Neural cell (in vitro differentiated cells): ENCODE results near the gene PMPCA. TPM values are rescaled to one million over a fixed set of nuclear protein-coding genes. Genes with fewer than 3 reads are reported as not detected.

ENCODE experiments used
- H2AFZ ChIP-seq: fragments of 200-600, 300-800 bp; sonication (generic), shearing (Covaris generic); 2 replicates; pipeline ENCODE4 v1.6.0; 2014; ENCODE audit warnings: low read depth, mild to moderate bottlenecking, antibody characterized with exemption, low read length, moderate library complexity
- H3F3A ChIP-seq: fragments of 200-600 bp; shearing (Covaris generic); 2 replicates; pipeline ENCODE4 v1.6.1; 2016; ENCODE audit warnings: mild to moderate bottlenecking, moderate library complexity, mixed read lengths, antibody characterized with exemption, low read length; ENCODE audit not compliant: insufficient read depth, poor library complexity, severe bottlenecking
- H3K27ac ChIP-seq: fragments of 200-600, 300-800 bp; sonication (generic), shearing (Covaris generic); 2 replicates; pipeline ENCODE4 v1.5.1; 2014; ENCODE audit warnings: mild to moderate bottlenecking, low read length, moderate library complexity
- H3K27me3 ChIP-seq: fragments of 300-800, 200-600 bp; sonication (generic), shearing (Covaris generic); 2 replicates; pipeline ENCODE4 v1.6.0; 2014; ENCODE audit warnings: mild to moderate bottlenecking, low read depth, low read length, moderate library complexity; ENCODE audit not compliant: insufficient read depth
- H3K36me3 ChIP-seq: fragments of 300-800, 200-600 bp; sonication (generic), shearing (Covaris generic); 2 replicates; pipeline ENCODE4 v1.5.1; 2014; ENCODE audit warnings: mild to moderate bottlenecking, antibody characterized with exemption, low read length, moderate library complexity; ENCODE audit not compliant: insufficient read depth
- H3K4me2 ChIP-seq: fragments of 300-800, 200-600 bp; sonication (generic), shearing (Covaris generic); 2 replicates; pipeline ENCODE4 v1.6.0; 2014; ENCODE audit warnings: mild to moderate bottlenecking, low read length
- H3K4me3 ChIP-seq: fragments of 300-800, 200-600 bp; sonication (generic), shearing (Covaris generic); 2 replicates; pipeline ENCODE4 v1.5.1; 2014; ENCODE audit warnings: mild to moderate bottlenecking, low read length, moderate library complexity
- H3K79me2 ChIP-seq: fragments of 200-600 bp; shearing (Covaris generic); replicated peaks from 2 replicates; pipeline ENCODE4 v1.6.0; 2014; ENCODE audit warnings: mild to moderate bottlenecking, low read length, moderate library complexity; ENCODE audit not compliant: insufficient read depth
- H3K9ac ChIP-seq: fragments of 300-800, 200-600 bp; sonication (generic), shearing (Covaris generic); 2 replicates; pipeline ENCODE4 v1.6.1; 2016; ENCODE audit warnings: mild to moderate bottlenecking, low read length, mixed read lengths
- H3K9me2 ChIP-seq: fragments of 200-600 bp; shearing (Covaris generic); 2 replicates; pipeline ENCODE4 v1.6.1; 2016; ENCODE audit warnings: mild to moderate bottlenecking, low read length, mixed read lengths; ENCODE audit not compliant: insufficient read depth
- H3K9me3 ChIP-seq: fragments of 200-600, 300-800 bp; sonication (generic), shearing (Covaris generic); 2 replicates; pipeline ENCODE4 v1.6.1; 2016; ENCODE audit warnings: mild to moderate bottlenecking, mixed run types, low read length, moderate library complexity, mixed read lengths
- H4K20me1 ChIP-seq: fragments of 200-600 bp; shearing (Covaris generic); 2 replicates; pipeline ENCODE4 v1.6.1; 2016; ENCODE audit warnings: mild to moderate bottlenecking, mixed run types; ENCODE audit not compliant: insufficient read depth
- EP300 ChIP-seq: fragments of 450-650 bp; conservative IDR thresholded peaks from 2 replicates; pipeline ENCODE4 v1.6.1; 2014; ENCODE audit warnings: antibody characterized with exemption, mild to moderate bottlenecking, moderate library complexity; ENCODE audit not compliant: poor library complexity, severe bottlenecking
- EZH2 ChIP-seq: fragments of 200-600, 300-800 bp; shearing (Covaris generic), sonication (generic); IDR thresholded peaks from 2 replicates; pipeline ENCODE4 v1.6.1; 2014; ENCODE audit warnings: antibody characterized with exemption, low read length, borderline replicate concordance, mild to moderate bottlenecking; ENCODE audit not compliant: insufficient read depth, poor library complexity, severe bottlenecking
- MXI1 ChIP-seq: fragments of 450-650 bp; conservative IDR thresholded peaks from 2 replicates; pipeline ENCODE4 v1.6.1; 2014; ENCODE audit warnings: antibody characterized with exemption, mild to moderate bottlenecking; ENCODE audit not compliant: poor library complexity, severe bottlenecking
- POLR2AphosphoS5 ChIP-seq: IDR thresholded peaks from 2 replicates; pipeline ENCODE4 v1.6.1; 2012
- RAD21 ChIP-seq: fragments of 450-650 bp; conservative IDR thresholded peaks from 2 replicates; pipeline ENCODE4 v1.6.1; 2014; ENCODE audit warnings: antibody characterized with exemption, mild to moderate bottlenecking, moderate library complexity
- SMC3 ChIP-seq: fragments of 450-650 bp; conservative IDR thresholded peaks from 2 replicates; pipeline ENCODE4 v1.6.1; 2014; ENCODE audit warnings: antibody characterized with exemption, mild to moderate bottlenecking, moderate library complexity; ENCODE audit not compliant: poor library complexity
- TAF1 ChIP-seq: IDR thresholded peaks from 2 replicates; pipeline ENCODE4 v1.6.1; 2012; ENCODE audit warnings: low read depth
- polyA plus RNA-seq: library from polyadenylated mRNA; depleted of rRNA; stranded (reverse); fragments of >200 nt; gene quantifications from 2 replicates; pipeline ENCODE4 v1.2.3, GENCODE V29; 2014
- TF ChIP-seq, protein P1 (sequence below): fragments of 450-650 bp; IDR thresholded peaks from 2 replicates; pipeline ENCODE4 v1.5.1; 2014; ENCODE audit warnings: antibody characterized with exemption, mild to moderate bottlenecking, moderate library complexity; ENCODE audit not compliant: poor library complexity, severe bottlenecking
- TF ChIP-seq, protein P2 (sequence below): IDR thresholded peaks from 2 replicates; pipeline ENCODE4 v1.6.1; 2012; ENCODE audit warnings: borderline replicate concordance

Gene PMPCA
- polyA plus RNA-seq, 1 donor from 2014 or later: 61.3 TPM

DNA sequence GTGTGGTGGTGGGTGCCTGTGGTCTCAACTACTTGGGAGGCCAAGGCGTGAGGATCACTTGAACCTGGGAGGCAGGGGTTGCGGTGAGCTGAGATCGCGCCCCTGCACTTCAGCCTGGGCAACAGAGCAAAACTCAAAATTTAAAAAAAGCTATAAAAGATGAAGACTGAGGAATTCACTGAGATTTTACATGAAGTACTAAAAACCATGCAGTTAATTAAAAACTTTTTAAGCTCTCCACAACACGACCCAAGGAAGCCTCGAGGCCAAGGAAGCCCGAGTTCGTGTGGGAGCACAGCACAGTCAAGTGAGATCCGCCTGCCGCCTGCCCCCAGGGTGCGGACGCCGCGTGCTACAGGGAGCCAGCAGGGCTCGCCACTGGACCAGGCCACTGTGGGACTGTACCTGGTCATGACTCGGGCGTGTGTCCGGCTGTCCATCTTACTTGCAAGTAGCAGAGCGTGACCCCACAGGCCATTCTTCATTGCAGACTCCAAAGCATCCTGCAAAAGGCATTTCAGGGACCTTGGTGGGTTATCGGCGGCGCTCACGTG is 50.4 kb downstream of the PMPCA start:
- no peaks in the 10 kb centered on the region for H3K79me2 ChIP-seq
- no peak overlapping the region for H3K27ac ChIP-seq
- H3K4me3 ChIP-seq: no peak overlapping the region
- no peaks in the 10 kb centered on the region for H3F3A ChIP-seq
- no peaks in the 10 kb centered on the region for H4K20me1 ChIP-seq
- H3K36me3 ChIP-seq: no peaks in the 10 kb centered on the region
- H3K9me3 ChIP-seq: no peaks in the 10 kb centered on the region
- H3K9me2 ChIP-seq: no peaks in the 10 kb centered on the region
- no peak overlapping the region for H2AFZ ChIP-seq
- H3K27me3 ChIP-seq: no peaks in the 10 kb centered on the region
- H3K9ac ChIP-seq: no peak overlapping the region
- TF ChIP-seq, protein P1, sequence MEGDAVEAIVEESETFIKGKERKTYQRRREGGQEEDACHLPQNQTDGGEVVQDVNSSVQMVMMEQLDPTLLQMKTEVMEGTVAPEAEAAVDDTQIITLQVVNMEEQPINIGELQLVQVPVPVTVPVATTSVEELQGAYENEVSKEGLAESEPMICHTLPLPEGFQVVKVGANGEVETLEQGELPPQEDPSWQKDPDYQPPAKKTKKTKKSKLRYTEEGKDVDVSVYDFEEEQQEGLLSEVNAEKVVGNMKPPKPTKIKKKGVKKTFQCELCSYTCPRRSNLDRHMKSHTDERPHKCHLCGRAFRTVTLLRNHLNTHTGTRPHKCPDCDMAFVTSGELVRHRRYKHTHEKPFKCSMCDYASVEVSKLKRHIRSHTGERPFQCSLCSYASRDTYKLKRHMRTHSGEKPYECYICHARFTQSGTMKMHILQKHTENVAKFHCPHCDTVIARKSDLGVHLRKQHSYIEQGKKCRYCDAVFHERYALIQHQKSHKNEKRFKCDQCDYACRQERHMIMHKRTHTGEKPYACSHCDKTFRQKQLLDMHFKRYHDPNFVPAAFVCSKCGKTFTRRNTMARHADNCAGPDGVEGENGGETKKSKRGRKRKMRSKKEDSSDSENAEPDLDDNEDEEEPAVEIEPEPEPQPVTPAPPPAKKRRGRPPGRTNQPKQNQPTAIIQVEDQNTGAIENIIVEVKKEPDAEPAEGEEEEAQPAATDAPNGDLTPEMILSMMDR: no peak
- TF ChIP-seq, protein P2, sequence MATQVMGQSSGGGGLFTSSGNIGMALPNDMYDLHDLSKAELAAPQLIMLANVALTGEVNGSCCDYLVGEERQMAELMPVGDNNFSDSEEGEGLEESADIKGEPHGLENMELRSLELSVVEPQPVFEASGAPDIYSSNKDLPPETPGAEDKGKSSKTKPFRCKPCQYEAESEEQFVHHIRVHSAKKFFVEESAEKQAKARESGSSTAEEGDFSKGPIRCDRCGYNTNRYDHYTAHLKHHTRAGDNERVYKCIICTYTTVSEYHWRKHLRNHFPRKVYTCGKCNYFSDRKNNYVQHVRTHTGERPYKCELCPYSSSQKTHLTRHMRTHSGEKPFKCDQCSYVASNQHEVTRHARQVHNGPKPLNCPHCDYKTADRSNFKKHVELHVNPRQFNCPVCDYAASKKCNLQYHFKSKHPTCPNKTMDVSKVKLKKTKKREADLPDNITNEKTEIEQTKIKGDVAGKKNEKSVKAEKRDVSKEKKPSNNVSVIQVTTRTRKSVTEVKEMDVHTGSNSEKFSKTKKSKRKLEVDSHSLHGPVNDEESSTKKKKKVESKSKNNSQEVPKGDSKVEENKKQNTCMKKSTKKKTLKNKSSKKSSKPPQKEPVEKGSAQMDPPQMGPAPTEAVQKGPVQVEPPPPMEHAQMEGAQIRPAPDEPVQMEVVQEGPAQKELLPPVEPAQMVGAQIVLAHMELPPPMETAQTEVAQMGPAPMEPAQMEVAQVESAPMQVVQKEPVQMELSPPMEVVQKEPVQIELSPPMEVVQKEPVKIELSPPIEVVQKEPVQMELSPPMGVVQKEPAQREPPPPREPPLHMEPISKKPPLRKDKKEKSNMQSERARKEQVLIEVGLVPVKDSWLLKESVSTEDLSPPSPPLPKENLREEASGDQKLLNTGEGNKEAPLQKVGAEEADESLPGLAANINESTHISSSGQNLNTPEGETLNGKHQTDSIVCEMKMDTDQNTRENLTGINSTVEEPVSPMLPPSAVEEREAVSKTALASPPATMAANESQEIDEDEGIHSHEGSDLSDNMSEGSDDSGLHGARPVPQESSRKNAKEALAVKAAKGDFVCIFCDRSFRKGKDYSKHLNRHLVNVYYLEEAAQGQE: no peak
- TF ChIP-seq EP300: no peak
- no peak for TF ChIP-seq RAD21
- TF ChIP-seq POLR2AphosphoS5: no peak
- no peak for TF ChIP-seq SMC3
- TF ChIP-seq MXI1: no peak
- TF ChIP-seq EZH2: no peak
- no peak for TF ChIP-seq TAF1
- H3K4me2 ChIP-seq: no peak overlapping the region

DNA sequence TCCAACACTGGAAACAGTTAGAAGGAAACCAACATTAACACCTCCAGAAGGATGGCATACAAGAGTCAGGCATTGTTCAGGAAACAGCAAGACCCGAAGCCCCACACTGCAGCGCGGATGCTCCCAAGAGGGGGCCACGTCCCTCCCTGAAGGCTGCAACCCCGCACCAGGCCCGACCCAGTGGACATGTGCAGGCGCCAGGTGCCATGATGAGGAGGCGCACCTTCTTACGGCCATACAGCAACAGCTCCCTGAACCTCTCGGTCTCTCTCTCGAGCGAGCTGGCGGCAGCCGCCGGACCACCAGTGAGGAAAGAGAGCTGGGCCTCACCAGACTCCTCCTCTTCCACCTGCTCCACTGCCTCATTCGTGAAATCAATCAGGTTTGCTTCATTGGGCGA is 52.2 kb downstream of the PMPCA start:
- Histone ChIP-seq H3K27me3 (no peaks in the 10 kb centered on the region), H3K79me2 (no peaks in the 10 kb centered on the region), H4K20me1 (no peaks in the 10 kb centered on the region), H3K4me2 (no peak overlapping the region), H3K36me3 (peaks cover under 1% of the 10 kb centered on the region), H3K4me3 (no peak overlapping the region), H3F3A (no peaks in the 10 kb centered on the region), H3K9me3 (no peaks in the 10 kb centered on the region), H3K9ac (no peak overlapping the region), H3K9me2 (no peaks in the 10 kb centered on the region), H3K27ac (no peak overlapping the region), H2AFZ (no peak overlapping the region)
- TF ChIP-seq TAF1 (no peak), MXI1 (no peak), EZH2 (no peak), EP300 (no peak), RAD21 (no peak), POLR2AphosphoS5 (no peak), SMC3 (no peak)
- TF ChIP-seq, protein P1: no peak
- TF ChIP-seq, protein P2: no peak
